Duodenal mucosa (tissue), 2 donors: ENCODE measurements around the gene ELMO1.

Experiments
- H3K27ac ChIP-seq: one replicate; pipeline ENCODE4 v1.7.0; 2013; ENCODE audit warnings: low read depth, low read length
- H3K27me3 ChIP-seq, 2 donors: one replicate each; pipeline ENCODE4 v1.7.0; 2013; ENCODE audit warnings: low read length in 2 of 2, control low read depth in 1 of 2; ENCODE audit not compliant: insufficient read depth in 2 of 2, control insufficient read depth in 1 of 2
- H3K36me3 ChIP-seq, 2 donors: one replicate each; pipeline ENCODE4 v1.7.0; 2013; ENCODE audit warnings: low read length in 2 of 2, control low read depth in 1 of 2; ENCODE audit not compliant: insufficient read depth in 2 of 2, control insufficient read depth in 1 of 2
- H3K4me1 ChIP-seq, 2 donors: one replicate each; pipeline ENCODE4 v1.7.0; 2013; ENCODE audit warnings: low read length in 2 of 2, control low read depth in 1 of 2; ENCODE audit not compliant: insufficient read depth in 2 of 2, control insufficient read depth in 1 of 2
- H3K4me3 ChIP-seq, 2 donors: one replicate each; pipeline ENCODE4 v1.7.0; 2013; ENCODE audit warnings: low read length in 2 of 2, low read depth in 1 of 2
- H3K9ac ChIP-seq, 2 donors: one replicate each; pipeline ENCODE4 v1.7.0; 2013; ENCODE audit warnings: low read length in 2 of 2, low read depth in 1 of 2
- H3K9me3 ChIP-seq, 2 donors: one replicate each; pipeline ENCODE4 v1.7.0; 2013; ENCODE audit warnings: low read length in 2 of 2, control low read depth in 1 of 2; ENCODE audit not compliant: control insufficient read depth in 1 of 2

ELMO1 gene

DNA sequence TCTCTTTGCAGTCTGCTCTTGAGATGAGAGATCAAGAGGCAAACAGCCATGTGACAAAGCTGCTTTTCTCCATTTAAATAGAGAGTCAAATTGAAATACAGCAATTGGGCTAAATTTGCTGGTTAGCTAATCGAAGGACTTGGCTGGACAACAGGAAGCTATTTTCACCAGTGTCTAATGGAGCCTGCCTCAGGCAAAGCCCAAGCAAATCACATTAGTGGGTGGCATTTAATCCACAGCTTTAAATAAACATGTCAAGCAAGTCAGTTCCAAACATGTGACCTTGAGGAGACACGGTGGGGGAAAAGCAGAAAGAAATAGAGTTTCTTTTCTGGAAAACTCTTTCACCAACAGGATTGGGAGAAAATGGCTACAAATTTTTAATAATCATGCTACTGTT, 543.9 kb downstream of the ELMO1 start:
- no peak overlapping the region for H3K27ac ChIP-seq
- no peaks in the 10 kb centered on the region for H3K36me3 ChIP-seq
- no peaks in the 10 kb centered on the region for H3K27me3 ChIP-seq
- no peak overlapping the region for H3K9ac ChIP-seq
- H3K4me3 ChIP-seq = no peak overlapping the region
- no peaks in the 10 kb centered on the region for H3K9me3 ChIP-seq
- H3K4me1 ChIP-seq = no peaks in the 10 kb centered on the region

- no peak overlapping the region for H3K27ac ChIP-seq
Observed at GRCh38 chr7:36904101-36904500, 544.6 kb downstream of the ELMO1 start.

GRCh38 chr7:36900988-36901710, 547.5 kb downstream of the ELMO1 start:
- Histone ChIP-seq H3K27ac (no peak overlapping the region), H3K9me3 (no peaks in the 10 kb centered on the region), H3K4me3 (no peak overlapping the region), H3K27me3 (no peaks in the 10 kb centered on the region), H3K36me3 (no peaks in the 10 kb centered on the region), H3K9ac (no peak overlapping the region), H3K4me1 (no peaks in the 10 kb centered on the region)

More at GRCh38 chr7:36904101-36904500, 544.6 kb downstream of the ELMO1 start:
- Histone ChIP-seq H3K27me3 (no peaks in the 10 kb centered on the region), H3K9ac (no peak overlapping the region), H3K4me3 (no peak overlapping the region), H3K4me1 (no peaks in the 10 kb centered on the region), H3K36me3 (no peaks in the 10 kb centered on the region), H3K9me3 (no peaks in the 10 kb centered on the region)

- H3K9me3 ChIP-seq = no peaks in the 10 kb centered on the region
- H3K4me3 ChIP-seq = no peak overlapping the region
- no peaks in the 10 kb centered on the region for H3K36me3 ChIP-seq
- no peak overlapping the region for H3K27ac ChIP-seq
- no peaks in the 10 kb centered on the region for H3K27me3 ChIP-seq
- H3K4me1 ChIP-seq = no peaks in the 10 kb centered on the region
- H3K9ac ChIP-seq = no peak overlapping the region
Observed at GRCh38 chr7:36898186-36898585, 550.5 kb downstream of the ELMO1 start.

GRCh38 chr7:36896956-36897590, 551.6 kb downstream of the ELMO1 start:
- no peaks in the 10 kb centered on the region for H3K4me1 ChIP-seq
- H3K4me3 ChIP-seq = no peak overlapping the region
- no peaks in the 10 kb centered on the region for H3K36me3 ChIP-seq
- H3K9ac ChIP-seq = no peak overlapping the region
- H3K27me3 ChIP-seq = no peaks in the 10 kb centered on the region
- H3K27ac ChIP-seq = no peak overlapping the region
- no peaks in the 10 kb centered on the region for H3K9me3 ChIP-seq

GRCh38 chr7:36896418-36896817, 552.2 kb downstream of the ELMO1 start:
- Histone ChIP-seq H3K4me1 (no peaks in the 10 kb centered on the region), H3K9me3 (no peaks in the 10 kb centered on the region), H3K36me3 (no peaks in the 10 kb centered on the region), H3K9ac (no peak overlapping the region), H3K27ac (no peak overlapping the region), H3K27me3 (no peaks in the 10 kb centered on the region), H3K4me3 (no peak overlapping the region)

- Histone ChIP-seq H3K9me3 (no peaks in the 10 kb centered on the region), H3K4me1 (no peaks in the 10 kb centered on the region), H3K4me3 (no peak overlapping the region), H3K9ac (no peak overlapping the region), H3K27me3 (no peaks in the 10 kb centered on the region), H3K36me3 (no peaks in the 10 kb centered on the region), H3K27ac (no peak overlapping the region)
Observed at GRCh38 chr7:36895192-36895591, 553.5 kb downstream of the ELMO1 start.

GRCh38 chr7:36894190-36894589, 554.5 kb downstream of the ELMO1 start:
- H3K27me3 ChIP-seq = no peaks in the 10 kb centered on the region

DNA sequence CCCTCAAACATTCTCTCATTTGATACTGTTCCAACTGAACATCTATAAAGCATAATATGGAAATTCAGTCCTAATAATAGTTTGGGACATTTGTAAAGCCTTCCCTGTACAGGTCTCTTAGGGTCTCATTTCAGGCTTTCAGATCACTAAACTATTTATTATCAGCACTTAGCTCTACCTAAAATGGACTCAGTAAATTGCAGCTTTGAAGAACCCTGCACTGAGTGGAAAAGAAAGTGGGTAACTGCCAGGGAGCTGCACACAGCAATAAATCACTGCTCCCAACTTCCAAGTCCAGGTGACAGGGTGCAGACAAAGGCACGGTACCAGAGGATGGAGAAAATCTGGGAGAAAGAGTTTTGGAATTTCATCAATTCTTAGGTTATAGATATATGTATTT, 559.5 kb downstream of the ELMO1 start:
- no peaks in the 10 kb centered on the region for H3K4me1 ChIP-seq
- no peak overlapping the region for H3K4me3 ChIP-seq
- no peak overlapping the region for H3K9ac ChIP-seq
- H3K9me3 ChIP-seq = no peaks in the 10 kb centered on the region
- H3K27ac ChIP-seq = no peak overlapping the region
- H3K36me3 ChIP-seq = no peaks in the 10 kb centered on the region
- H3K27me3 ChIP-seq = no peaks in the 10 kb centered on the region

More at GRCh38 chr7:36894190-36894589, 554.5 kb downstream of the ELMO1 start:
- Histone ChIP-seq H3K9me3 (no peaks in the 10 kb centered on the region), H3K36me3 (no peaks in the 10 kb centered on the region), H3K4me1 (no peaks in the 10 kb centered on the region), H3K4me3 (no peak overlapping the region), H3K27ac (no peak overlapping the region), H3K9ac (no peak overlapping the region)

GRCh38 chr7:36887969-36888368, 560.7 kb downstream of the ELMO1 start:
- Histone ChIP-seq H3K36me3 (no peaks in the 10 kb centered on the region), H3K4me3 (no peak overlapping the region), H3K9ac (no peak overlapping the region), H3K9me3 (no peaks in the 10 kb centered on the region), H3K27ac (no peak overlapping the region), H3K4me1 (no peaks in the 10 kb centered on the region), H3K27me3 (no peaks in the 10 kb centered on the region)
